Common myeloid progenitor, CD34-positive (primary cell): ENCODE measurements around the gene FTO.

Experiments
- CTCF ChIA-PET: fragments of 350-600 bp; sonication (Branson Sonifier 250); formaldehyde crosslinking; loops from one replicate; lab custom pipeline; 2021; ENCODE audit warnings: antibody characterized with exemption; lab: Charles Lee
- POLR2A ChIA-PET: fragments of 350-600 bp; sonication (Branson Sonifier 250); formaldehyde crosslinking; loops from one replicate; lab custom pipeline; 2021; ENCODE audit warnings: antibody characterized with exemption; lab: Charles Lee
- DNase-seq, 3 donors: peaks; one replicate each; pipeline versions ENCODE4 v3.0.0 to v3.0.0-alpha.2; 2013
- H3K27ac ChIP-seq, 2 experiments: 1 replicate in 1 of 2; 2 replicates in 1 of 2; pipeline ENCODE4 v1.7.0; 2013; ENCODE audit warnings: inconsistent platforms in 2 of 2, low read length in 2 of 2, mild to moderate bottlenecking in 2 of 2, low read depth in 1 of 2, moderate library complexity in 1 of 2; ENCODE audit not compliant: severe bottlenecking in 2 of 2, insufficient read depth in 1 of 2, poor library complexity in 1 of 2
- H3K27me3 ChIP-seq, 5 experiments: replicated peaks in 2 of 5; 1 replicate in 3 of 5; 2 replicates in 2 of 5; pipeline versions ENCODE4 v1.6.1 to v1.7.0; 2013; ENCODE audit warnings: low read length in 4 of 5, mild to moderate bottlenecking in 2 of 5, moderate library complexity in 2 of 5, inconsistent platforms in 1 of 5; ENCODE audit not compliant: insufficient read depth in 5 of 5, control insufficient read depth in 4 of 5
- H3K36me3 ChIP-seq, 4 experiments: 1 replicate in 2 of 4; 2 replicates in 2 of 4; pipeline versions ENCODE4 v1.6.1 to v1.7.0; 2013; ENCODE audit warnings: low read length in 3 of 4, control low read depth in 1 of 4, mild to moderate bottlenecking in 1 of 4; ENCODE audit not compliant: control insufficient read depth in 4 of 4, insufficient read depth in 4 of 4
- H3K4me1 ChIP-seq, 4 experiments: 1 replicate in 3 of 4; 2 replicates in 1 of 4; pipeline versions ENCODE4 v1.6.1 to v1.7.1; 2013; ENCODE audit warnings: low read length in 3 of 4, mild to moderate bottlenecking in 3 of 4, control low read depth in 1 of 4, inconsistent platforms in 1 of 4, moderate library complexity in 1 of 4; ENCODE audit not compliant: control insufficient read depth in 4 of 4, insufficient read depth in 4 of 4; ENCODE audit errors: control extremely low read depth in 1 of 4
- H3K4me3 ChIP-seq, 7 experiments: 1 replicate in 4 of 7; 2 replicates in 3 of 7; pipeline versions ENCODE4 v1.5.1 to v1.7.0; 2013; ENCODE audit warnings: mild to moderate bottlenecking in 7 of 7, low read length in 6 of 7, moderate library complexity in 6 of 7, inconsistent platforms in 2 of 7, low read depth in 2 of 7, control low read depth in 1 of 7; ENCODE audit not compliant: insufficient read depth in 4 of 7, control insufficient read depth in 1 of 7; ENCODE audit errors: extremely low read depth in 1 of 7
- H3K9me3 ChIP-seq, 5 experiments: 1 replicate in 4 of 5; 2 replicates in 1 of 5; pipeline versions ENCODE4 v1.6.1 to v1.7.1; 2013; ENCODE audit warnings: low read length in 4 of 5, mild to moderate bottlenecking in 2 of 5, inconsistent platforms in 1 of 5, low read depth in 1 of 5, moderate library complexity in 1 of 5; ENCODE audit not compliant: control insufficient read depth in 4 of 5, insufficient read depth in 2 of 5; ENCODE audit errors: control extremely low read depth in 1 of 5
- WGBS: methylation state at CpG from one replicate; pipeline ENCODE4 v1.1.5; 2013; ENCODE audit not compliant: insufficient coverage; 5-methylcytosine and 5-hydroxymethylcytosine counted together

Gene FTO

GRCh38 chr16:53757971-53758609 is 54.1 kb downstream of the FTO start:
- no peak overlapping the region for H3K4me3 ChIP-seq
- no peaks in the 10 kb centered on the region for H3K36me3 ChIP-seq
- ChIA-PET CTCF (interaction anchor here (0.6 to 1.2 kb wide), 2 partner anchors 14 to 605 kb away, joined by 3 read pairs; no protein-coding TSS in a partner anchor), POLR2A (no interaction called here)
- H3K27ac ChIP-seq, result no peak overlapping the region
- H3K9me3 ChIP-seq, result peaks cover 0 to 6% (median 0%) of the 10 kb centered on the region in 5 experiments
- H3K4me1 ChIP-seq, result no peaks in the 10 kb centered on the region
- H3K27me3 ChIP-seq, result no peaks in the 10 kb centered on the region
- WGBS, result 50% methylated on average over 2 of the region's 4 CpGs
- DNase-seq, result no peak

- Histone ChIP-seq H3K9me3 (peaks cover 0 to 6% (median 0%) of the 10 kb centered on the region in 5 experiments), H3K4me1 (no peaks in the 10 kb centered on the region), H3K27me3 (no peaks in the 10 kb centered on the region), H3K4me3 (no peak overlapping the region), H3K27ac (no peak overlapping the region), H3K36me3 (no peaks in the 10 kb centered on the region)
- ChIA-PET CTCF (no interaction called here), POLR2A (interaction anchor here (0.6 kb wide), 1 partner anchor 34 kb away, joined by 6 read pairs; no protein-coding TSS in a partner anchor)
- WGBS, result 83% methylated on average over 1 of the region's 4 CpGs
- DNase-seq, result no peak
Observed at GRCh38 chr16:53761962-53762703, 58.2 kb downstream of the FTO start.

- H3K27me3 ChIP-seq, result no peaks in the 10 kb centered on the region
- no peak overlapping the region for H3K4me3 ChIP-seq
- WGBS, result 100% methylated on average over 5 of the region's 10 CpGs
- no peak for DNase-seq
- H3K27ac ChIP-seq, result no peak overlapping the region
- ChIA-PET POLR2A (no interaction called here), CTCF (no interaction called here)
- H3K9me3 ChIP-seq, result no peaks in the 10 kb centered on the region
- peaks cover 0 to 4% (median 1%) of the 10 kb centered on the region in 4 experiments for H3K4me1 ChIP-seq
- no peaks in the 10 kb centered on the region for H3K36me3 ChIP-seq
Observed at GRCh38 chr16:53766304-53767016, 62.5 kb downstream of the FTO start.

- CTCF ChIA-PET, result interaction anchor here (1.1 kb wide), 1 partner anchor 25 kb away, joined by 3 read pairs; no protein-coding TSS in a partner anchor
- no peaks in the 10 kb centered on the region for H3K36me3 ChIP-seq
- H3K4me3 ChIP-seq, result no peak overlapping the region
- H3K4me1 ChIP-seq, result peaks cover under 1 to 12% (median 4%) of the 10 kb centered on the region in 4 experiments
- 92% methylated on average over 4 of the region's 4 CpGs for whole genome bisulfite sequencing
- no peaks in the 10 kb centered on the region for H3K27me3 ChIP-seq
- H3K27ac ChIP-seq, result no peak overlapping the region
- no peak for DNase-seq
- no peaks in the 10 kb centered on the region for H3K9me3 ChIP-seq
- POLR2A ChIA-PET, result no interaction called here
Observed at GRCh38 chr16:53768167-53768566, 64.2 kb downstream of the FTO start.

GRCh38 chr16:53768593-53768992 is 64.6 kb downstream of the FTO start:
- Histone ChIP-seq H3K27ac (no peak overlapping the region), H3K4me3 (no peak overlapping the region), H3K36me3 (no peaks in the 10 kb centered on the region), H3K4me1 (peaks cover 1 to 17% (median 8%) of the 10 kb centered on the region in 4 experiments), H3K27me3 (no peaks in the 10 kb centered on the region), H3K9me3 (no peaks in the 10 kb centered on the region)
- WGBS, result 100% methylated on average over 1 of the region's 1 CpG
- DNase-seq, result peak in 2 of 3 donors; percentile 17 to 31
- ChIA-PET CTCF (interaction anchor here (1.1 kb wide), 1 partner anchor 25 kb away, joined by 3 read pairs; no protein-coding TSS in a partner anchor), POLR2A (no interaction called here)

GRCh38 chr16:53769185-53769584 is 65.2 kb downstream of the FTO start:
- Histone ChIP-seq H3K27me3 (no peaks in the 10 kb centered on the region), H3K4me3 (no peak overlapping the region), H3K4me1 (peaks cover 4 to 22% (median 14%) of the 10 kb centered on the region in 4 experiments), H3K9me3 (no peaks in the 10 kb centered on the region), H3K36me3 (no peaks in the 10 kb centered on the region), H3K27ac (no peak overlapping the region)
- WGBS, result 100% methylated on average over 2 of the region's 4 CpGs
- ChIA-PET POLR2A (no interaction called here), CTCF (no interaction called here)
- no peak for DNase-seq
